Measurements from ENCODE around the gene ADGRF1.

GRCh38 chr6:47079638-47080037 is 37.5 kb upstream of the ADGRF1 start:
- TF ChIP-seq, protein P1, sequence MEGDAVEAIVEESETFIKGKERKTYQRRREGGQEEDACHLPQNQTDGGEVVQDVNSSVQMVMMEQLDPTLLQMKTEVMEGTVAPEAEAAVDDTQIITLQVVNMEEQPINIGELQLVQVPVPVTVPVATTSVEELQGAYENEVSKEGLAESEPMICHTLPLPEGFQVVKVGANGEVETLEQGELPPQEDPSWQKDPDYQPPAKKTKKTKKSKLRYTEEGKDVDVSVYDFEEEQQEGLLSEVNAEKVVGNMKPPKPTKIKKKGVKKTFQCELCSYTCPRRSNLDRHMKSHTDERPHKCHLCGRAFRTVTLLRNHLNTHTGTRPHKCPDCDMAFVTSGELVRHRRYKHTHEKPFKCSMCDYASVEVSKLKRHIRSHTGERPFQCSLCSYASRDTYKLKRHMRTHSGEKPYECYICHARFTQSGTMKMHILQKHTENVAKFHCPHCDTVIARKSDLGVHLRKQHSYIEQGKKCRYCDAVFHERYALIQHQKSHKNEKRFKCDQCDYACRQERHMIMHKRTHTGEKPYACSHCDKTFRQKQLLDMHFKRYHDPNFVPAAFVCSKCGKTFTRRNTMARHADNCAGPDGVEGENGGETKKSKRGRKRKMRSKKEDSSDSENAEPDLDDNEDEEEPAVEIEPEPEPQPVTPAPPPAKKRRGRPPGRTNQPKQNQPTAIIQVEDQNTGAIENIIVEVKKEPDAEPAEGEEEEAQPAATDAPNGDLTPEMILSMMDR (IDR thresholded peaks at IDR 0.05; ENCODE audit: low read depth, low read length): peak; percentile 28; the same call in 1 of the 2 replicates
- TF ChIP-seq EZH2phosphoT487 (IDR thresholded peaks at IDR 0.05; ENCODE audit: low read depth): no peak

All from OCI-LY3 (cell line).